SK-N-SH (cell line): ENCODE results near the gene ZBTB46. TPM values are rescaled to one million over a fixed set of nuclear protein-coding genes. Genes with fewer than 3 reads are reported as not detected.

Source experiments
- CTCF ChIA-PET: fragments of 300-600, 350-600 bp; formaldehyde crosslinking; extraction: SDS; loops from one replicate; lab custom pipeline; 2021; lab: Yijun Ruan, JAX
- POLR2A ChIA-PET: fragments of 350-600 bp; sonication (Branson Sonifier 250); formaldehyde crosslinking; extraction: SDS; loops from one replicate; lab custom pipeline; 2020; ENCODE audit warnings: antibody characterized with exemption, inconsistent platforms; lab: Yijun Ruan, JAX
- DNase-seq: peaks from one replicate; pipeline ENCODE4 v3.0.0; 2012
- H2AFZ ChIP-seq: fragments of 200-600 bp; sonication (generic); 2 replicates; pipeline ENCODE4 v1.8.1; 2016; ENCODE audit warnings: antibody characterized with exemption, mild to moderate bottlenecking, low read depth
- H3F3A ChIP-seq: fragments of 200-600 bp; sonication (generic); replicated peaks from 2 replicates; pipeline ENCODE3; 2016; ENCODE audit warnings: antibody characterized with exemption, mild to moderate bottlenecking; ENCODE audit not compliant: insufficient read depth
- H3K27ac ChIP-seq, 2 experiments: fragments of 200-500 bp in 1 of 2; fragments of 200-600 bp in 1 of 2; sonication (Bioruptor generic) in 1 of 2; sonication (generic), shearing (Covaris generic) in 1 of 2; 2 replicates each; pipeline versions ENCODE4 v1.5.1 to v1.6.1; 2014 to 2016; ENCODE audit warnings: low read depth in 2 of 2, inconsistent platforms in 1 of 2, low read length in 1 of 2, mild to moderate bottlenecking in 1 of 2, mixed read lengths in 1 of 2
- H3K27me3 ChIP-seq: fragments of 200-600 bp; sonication (generic), shearing (Covaris generic); 2 replicates; pipeline ENCODE4 v1.6.1; 2016; ENCODE audit warnings: mixed run types; ENCODE audit not compliant: insufficient read depth
- H3K36me3 ChIP-seq, 2 experiments: fragments of 200-500 bp in 1 of 2; fragments of 200-600 bp in 1 of 2; sonication (Bioruptor generic) in 1 of 2; sonication (generic) in 1 of 2; replicated peaks in 1 of 2; 2 replicates each; pipeline versions ENCODE3 to v1.5.1; 2014 to 2016; ENCODE audit warnings: low read length in 1 of 2, mild to moderate bottlenecking in 1 of 2; ENCODE audit not compliant: insufficient read depth in 2 of 2, control insufficient read depth in 1 of 2
- H3K4me1 ChIP-seq, 2 experiments: fragments of 200-500 bp in 1 of 2; fragments of 200-600 bp in 1 of 2; sonication (Bioruptor generic) in 1 of 2; sonication (generic), shearing (Covaris generic) in 1 of 2; 2 replicates each; pipeline versions ENCODE4 v1.5.1 to v1.6.1; 2014 to 2016; ENCODE audit warnings: low read depth in 1 of 2, low read length in 1 of 2, mixed run types in 1 of 2; ENCODE audit not compliant: insufficient read depth in 2 of 2, control insufficient read depth in 1 of 2
- H3K4me2 ChIP-seq: fragments of 200-600 bp; sonication (generic), shearing (Covaris generic); 2 replicates; pipeline ENCODE4 v1.6.1; 2017; ENCODE audit warnings: mixed run types
- H3K4me3 ChIP-seq, 2 experiments: fragments of 200-500 bp in 1 of 2; fragments of 200-600 bp in 1 of 2; sonication (Bioruptor generic) in 1 of 2; sonication (generic), shearing (Covaris generic) in 1 of 2; 2 replicates each; pipeline versions ENCODE4 v1.5.1 to v1.8.1; 2014 to 2016; ENCODE audit warnings: low read depth in 2 of 2, inconsistent platforms in 1 of 2, low read length in 1 of 2, mild to moderate bottlenecking in 1 of 2, mixed read lengths in 1 of 2, moderate library complexity in 1 of 2
- H3K79me2 ChIP-seq: fragments of 200-600 bp; sonication (generic); 2 replicates; pipeline ENCODE4 v1.8.1; 2017; ENCODE audit warnings: mild to moderate bottlenecking; ENCODE audit not compliant: insufficient read depth
- H3K9ac ChIP-seq: fragments of 200-600 bp; sonication (generic); 2 replicates; pipeline ENCODE4 v1.6.1; 2017; ENCODE audit warnings: mixed run types
- H3K9me2 ChIP-seq: fragments of 200-600 bp; sonication (generic); 2 replicates; pipeline ENCODE4 v1.6.1; 2017; ENCODE audit warnings: mixed run types
- H3K9me3 ChIP-seq: fragments of 200-600 bp; sonication (generic); 2 replicates; pipeline ENCODE4 v1.6.1; 2017; ENCODE audit warnings: mixed run types, mild to moderate bottlenecking, moderate library complexity
- H4K20me1 ChIP-seq: fragments of 200-600 bp; sonication (generic); 2 replicates; pipeline ENCODE4 v1.6.1; 2017; ENCODE audit warnings: mild to moderate bottlenecking, mixed run types; ENCODE audit not compliant: insufficient read depth
- CTCF ChIP-seq: fragments of 200-600 bp; sonication (generic); IDR thresholded peaks from 2 replicates; pipeline ENCODE4 v1.6.1; 2017; ENCODE audit warnings: antibody characterized with exemption, mild to moderate bottlenecking, moderate library complexity
- FOSL2 ChIP-seq: IDR thresholded peaks from 2 replicates; pipeline ENCODE4 v1.4.0; 2012; ENCODE audit warnings: low read depth, mild to moderate bottlenecking, moderate library complexity, borderline replicate concordance
- FOXJ3 ChIP-seq: sonication (generic); formaldehyde crosslinking; IDR thresholded peaks from 2 replicates; pipeline ENCODE4 v1.5.1; 2020; ENCODE audit warnings: mild to moderate bottlenecking, missing genetic modification reagents
- GATA2 ChIP-seq: sonication (generic); formaldehyde crosslinking; IDR thresholded peaks from 2 replicates; pipeline ENCODE4 v1.5.0; 2020; ENCODE audit warnings: mild to moderate bottlenecking, missing genetic modification reagents
- MEF2A ChIP-seq: IDR thresholded peaks from 2 replicates; pipeline ENCODE4 v1.4.0; 2012; ENCODE audit warnings: low read depth, borderline replicate concordance
- MXI1 ChIP-seq: IDR thresholded peaks from 2 replicates; pipeline ENCODE4 v1.6.1; 2012; ENCODE audit warnings: mild to moderate bottlenecking, low read depth, low read length, improper control_type of control experiment
- NRF1 ChIP-seq: IDR thresholded peaks from 2 replicates; pipeline ENCODE4 v1.6.1; 2012; ENCODE audit warnings: low read depth, mild to moderate bottlenecking, low read length
- RCOR1 ChIP-seq: fragments of 150-350 bp; IDR thresholded peaks from 2 replicates; pipeline ENCODE4 v1.6.1; 2017; ENCODE audit warnings: antibody characterized with exemption, low read length
- RFX5 ChIP-seq: IDR thresholded peaks from 2 replicates; pipeline ENCODE4 v1.6.1; 2012; ENCODE audit warnings: mild to moderate bottlenecking, improper control_type of control experiment, low read length
- TAF1 ChIP-seq: IDR thresholded peaks from 2 replicates; pipeline ENCODE4 v1.6.1; 2012; ENCODE audit warnings: low read depth, mild to moderate bottlenecking, low read length, moderate library complexity, borderline replicate concordance
- TEAD4 ChIP-seq: IDR thresholded peaks from 2 replicates; pipeline ENCODE4 v1.4.0; 2012; ENCODE audit warnings: mild to moderate bottlenecking, borderline replicate concordance; ENCODE audit not compliant: insufficient read depth
- WGBS: methylation state at CpG from one replicate; pipeline ENCODE4 v1.1.6; 2017; ENCODE audit warnings: low lambda C conversion rate; 5-methylcytosine and 5-hydroxymethylcytosine counted together
- polyA plus RNA-seq, 3 experiments: library from polyadenylated mRNA; depleted of rRNA; stranded (reverse); fragments of >200 nt; gene quantifications; 2 replicates each; pipeline ENCODE4 v1.2.3, GENCODE V29; 2012
- TF ChIP-seq, protein P1 (sequence below): fragments of 150-350 bp; IDR thresholded peaks from 2 replicates; pipeline ENCODE4 v1.6.1; 2016; ENCODE audit warnings: mild to moderate bottlenecking, low read depth, low read length

The ZBTB46 gene
- polyA plus RNA-seq, 1 of the 3 experiments (the other 2 are of a cell fraction): 0.15 TPM

GRCh38 chr20:63794614-63795013 is 36.5 kb downstream of the ZBTB46 start:
- H4K20me1 ChIP-seq: no peaks in the 10 kb centered on the region
- CTCF ChIA-PET: interaction anchor here (1.4 kb wide), 2 partner anchors 9 to 19 kb away, joined by 4 to 13 read pairs; no protein-coding TSS in a partner anchor
- DNase-seq: no peak
- no peaks in the 10 kb centered on the region for H3K4me1 ChIP-seq
- no peaks in the 10 kb centered on the region for H3K79me2 ChIP-seq
- POLR2A ChIA-PET: no interaction called here
- H3K36me3 ChIP-seq: no peaks in the 10 kb centered on the region
- H3K4me3 ChIP-seq: no peak overlapping the region
- no peak overlapping the region for H2AFZ ChIP-seq
- H3F3A ChIP-seq: no peaks in the 10 kb centered on the region
- H3K9me3 ChIP-seq: no peaks in the 10 kb centered on the region
- H3K9me2 ChIP-seq: no peaks in the 10 kb centered on the region
- H3K27me3 ChIP-seq: no peaks in the 10 kb centered on the region
- no peak overlapping the region for H3K4me2 ChIP-seq
- 82% methylated on average over 8 of the region's 14 CpGs for WGBS
- TF ChIP-seq FOSL2: no peak
- TF ChIP-seq GATA2 (CRISPR knock-in tag): no peak
- TF ChIP-seq TEAD4: no peak
- TF ChIP-seq RFX5: no peak
- no peak for TF ChIP-seq NRF1
- no peak for TF ChIP-seq FOXJ3
- no peak for TF ChIP-seq RCOR1
- TF ChIP-seq TAF1: no peak
- TF ChIP-seq, all 33 proteins: peak for 0
- H3K27ac ChIP-seq: no peak overlapping the region
- H3K9ac ChIP-seq: no peak overlapping the region

GRCh38 chr20:63792866-63793265 is 38.2 kb downstream of the ZBTB46 start:
- Histone ChIP-seq H3K4me2 (no peak overlapping the region), H3K27ac (no peak overlapping the region), H3F3A (no peaks in the 10 kb centered on the region), H3K9me2 (no peaks in the 10 kb centered on the region), H2AFZ (no peak overlapping the region), H3K27me3 (no peaks in the 10 kb centered on the region), H3K4me3 (no peak overlapping the region), H3K4me1 (no peaks in the 10 kb centered on the region), H3K9ac (no peak overlapping the region), H4K20me1 (no peaks in the 10 kb centered on the region), H3K36me3 (no peaks in the 10 kb centered on the region), H3K79me2 (no peaks in the 10 kb centered on the region), H3K9me3 (no peaks in the 10 kb centered on the region)
- WGBS: 79% methylated on average over 9 of the region's 20 CpGs
- DNase-seq: no peak
- CTCF ChIA-PET: interaction anchor here (0.8 to 5.5 kb wide), 2 partner anchors 17 to 66 kb away, joined by 3 to 42 read pairs; no protein-coding TSS in a partner anchor
- no peak for TF ChIP-seq MXI1
- TF ChIP-seq MEF2A: no peak
- no peak for TF ChIP-seq RCOR1
- no peak for TF ChIP-seq CTCF
- no peak for TF ChIP-seq FOXJ3
- TF ChIP-seq, protein P1, sequence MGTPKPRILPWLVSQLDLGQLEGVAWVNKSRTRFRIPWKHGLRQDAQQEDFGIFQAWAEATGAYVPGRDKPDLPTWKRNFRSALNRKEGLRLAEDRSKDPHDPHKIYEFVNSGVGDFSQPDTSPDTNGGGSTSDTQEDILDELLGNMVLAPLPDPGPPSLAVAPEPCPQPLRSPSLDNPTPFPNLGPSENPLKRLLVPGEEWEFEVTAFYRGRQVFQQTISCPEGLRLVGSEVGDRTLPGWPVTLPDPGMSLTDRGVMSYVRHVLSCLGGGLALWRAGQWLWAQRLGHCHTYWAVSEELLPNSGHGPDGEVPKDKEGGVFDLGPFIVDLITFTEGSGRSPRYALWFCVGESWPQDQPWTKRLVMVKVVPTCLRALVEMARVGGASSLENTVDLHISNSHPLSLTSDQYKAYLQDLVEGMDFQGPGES: no peak
- POLR2A ChIA-PET: no interaction called here
